ENCODE data around the gene SH3RF3.
"Not testable (repeated sequence)": the region's sequence is repeated elsewhere in the genome, so short reads cannot be mapped to it uniquely, and the experiment has no call there.

SH3RF3 gene

GRCh38 chr2:109160714-109161440 lies 31.9 kb downstream of the SH3RF3 start:
- DNase-seq, result no peak

DNA sequence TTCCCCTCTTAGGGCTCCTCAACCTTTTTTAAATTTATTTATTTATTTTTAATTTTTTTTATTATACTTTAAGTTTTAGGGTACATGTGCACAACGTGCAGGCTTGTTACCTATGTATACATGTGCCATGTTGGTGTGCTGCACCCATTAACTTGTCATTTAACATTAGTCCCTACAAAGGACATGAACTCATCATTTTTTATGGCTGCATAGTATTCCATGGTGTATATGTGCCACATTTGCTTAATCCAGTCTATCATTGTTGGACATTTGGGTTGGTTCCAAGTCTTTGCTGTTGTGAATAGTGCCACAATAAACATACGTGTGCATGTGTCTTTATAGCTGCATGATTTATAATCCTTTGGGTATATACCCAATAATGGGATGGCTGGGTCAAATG lies 33.4 kb downstream of the SH3RF3 start:
- DNase-seq, result not testable (repeated sequence)

DNA sequence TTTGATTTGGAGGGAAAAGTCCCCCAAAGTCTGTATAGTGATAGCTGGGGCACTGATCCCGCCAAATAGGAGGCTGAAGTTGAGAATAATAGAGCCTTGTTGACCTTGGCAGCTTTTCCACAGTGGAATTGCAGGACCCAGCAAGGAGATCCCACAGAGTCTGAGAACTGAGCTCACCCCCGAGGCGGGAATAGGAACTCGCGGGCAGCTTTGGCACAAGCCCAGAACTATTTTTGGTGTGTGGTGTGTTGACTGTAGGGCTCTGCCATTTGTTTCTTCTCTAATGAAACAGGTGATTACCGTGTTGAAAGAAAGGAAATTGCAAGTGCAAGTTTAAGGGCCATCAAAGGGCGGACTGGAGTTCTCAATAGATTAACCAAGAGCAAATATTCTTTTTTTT lies 34.0 kb downstream of the SH3RF3 start:
- DNase-seq, result no peak

- no peak for DNase-seq
Measured at GRCh38 chr2:109164311-109164710, 35.3 kb downstream of the SH3RF3 start.

GRCh38 chr2:109164739-109165221 lies 35.8 kb downstream of the SH3RF3 start:
- no peak for DNase-seq

DNA sequence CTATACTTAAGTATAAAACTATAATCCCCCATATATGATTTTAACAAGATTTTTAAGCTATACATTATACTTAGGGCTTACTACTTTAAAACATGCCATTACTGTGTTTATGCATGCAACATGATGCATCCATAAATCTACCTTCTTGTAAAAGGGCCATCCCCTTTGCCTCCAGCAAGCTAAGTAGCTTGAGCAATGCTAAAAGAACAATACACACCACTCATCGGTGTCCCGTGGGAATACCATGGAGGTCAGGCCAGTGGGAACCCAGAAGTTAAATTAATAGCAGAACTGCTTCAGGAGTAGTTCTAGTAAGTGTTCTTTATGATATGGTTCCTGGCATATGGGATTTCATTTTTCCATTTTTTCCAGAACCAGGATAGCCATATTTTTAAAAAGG lies 37.8 kb downstream of the SH3RF3 start:
- DNase-seq, result no peak

DNA sequence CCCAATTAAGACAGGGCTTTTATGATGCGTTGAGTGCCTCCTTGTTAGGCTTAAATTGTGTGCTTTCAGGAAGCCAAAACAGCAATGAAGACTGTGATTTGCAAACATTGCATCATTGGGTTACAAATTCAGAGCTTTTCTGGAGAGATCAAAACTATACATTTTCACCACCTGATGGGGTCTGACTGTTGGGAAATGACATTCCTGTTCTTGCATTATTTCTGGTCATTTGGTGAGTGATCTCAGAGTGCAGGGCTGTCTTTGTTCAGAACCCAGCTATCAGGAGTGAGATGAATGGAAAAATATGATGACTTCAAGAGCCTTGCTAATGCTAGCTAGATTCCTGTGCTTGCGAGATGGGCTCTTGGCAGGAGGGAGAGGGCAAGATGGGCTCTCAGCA lies 39.1 kb downstream of the SH3RF3 start:
- no peak for DNase-seq

DNA sequence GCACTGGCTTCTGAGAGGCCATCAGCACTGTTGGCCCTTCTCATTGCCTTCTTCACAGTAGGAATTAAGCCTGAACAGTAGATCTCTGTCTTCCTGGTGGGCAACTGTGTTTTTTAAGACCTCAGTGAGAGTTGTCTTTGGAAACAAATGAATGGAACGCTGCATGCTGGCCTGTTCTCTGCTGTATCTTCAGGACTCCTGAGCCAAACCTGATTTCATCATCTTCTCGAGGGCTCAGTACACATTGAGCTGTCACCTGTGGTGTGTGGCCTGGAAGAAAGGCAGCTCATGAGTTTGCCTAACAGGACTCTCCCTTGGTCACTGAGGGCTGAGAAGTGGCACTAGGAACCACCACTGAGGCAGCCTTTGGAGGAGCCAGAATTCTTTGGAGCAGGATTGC lies 39.7 kb downstream of the SH3RF3 start:
- no peak for DNase-seq

DNA sequence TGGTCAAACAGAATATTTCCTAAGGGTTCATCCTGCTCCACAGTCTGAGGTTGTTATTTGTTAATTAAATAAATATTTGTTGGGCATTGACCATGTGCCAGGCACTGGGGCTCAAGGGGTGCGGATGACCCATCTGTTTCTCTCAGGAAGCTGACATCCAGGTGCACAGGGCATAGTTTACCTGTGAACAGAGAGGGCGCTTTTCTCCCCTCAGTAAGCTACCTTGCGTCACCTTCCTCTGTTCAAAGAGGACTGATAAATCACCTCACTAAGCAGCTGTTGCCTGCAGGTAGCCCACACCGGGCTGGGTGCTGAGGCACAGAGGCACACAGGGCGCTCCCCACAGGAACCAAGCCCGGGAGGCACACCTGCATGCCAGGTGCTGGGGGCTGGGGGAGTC lies 41.6 kb downstream of the SH3RF3 start:
- DNase-seq, result no peak

DNA sequence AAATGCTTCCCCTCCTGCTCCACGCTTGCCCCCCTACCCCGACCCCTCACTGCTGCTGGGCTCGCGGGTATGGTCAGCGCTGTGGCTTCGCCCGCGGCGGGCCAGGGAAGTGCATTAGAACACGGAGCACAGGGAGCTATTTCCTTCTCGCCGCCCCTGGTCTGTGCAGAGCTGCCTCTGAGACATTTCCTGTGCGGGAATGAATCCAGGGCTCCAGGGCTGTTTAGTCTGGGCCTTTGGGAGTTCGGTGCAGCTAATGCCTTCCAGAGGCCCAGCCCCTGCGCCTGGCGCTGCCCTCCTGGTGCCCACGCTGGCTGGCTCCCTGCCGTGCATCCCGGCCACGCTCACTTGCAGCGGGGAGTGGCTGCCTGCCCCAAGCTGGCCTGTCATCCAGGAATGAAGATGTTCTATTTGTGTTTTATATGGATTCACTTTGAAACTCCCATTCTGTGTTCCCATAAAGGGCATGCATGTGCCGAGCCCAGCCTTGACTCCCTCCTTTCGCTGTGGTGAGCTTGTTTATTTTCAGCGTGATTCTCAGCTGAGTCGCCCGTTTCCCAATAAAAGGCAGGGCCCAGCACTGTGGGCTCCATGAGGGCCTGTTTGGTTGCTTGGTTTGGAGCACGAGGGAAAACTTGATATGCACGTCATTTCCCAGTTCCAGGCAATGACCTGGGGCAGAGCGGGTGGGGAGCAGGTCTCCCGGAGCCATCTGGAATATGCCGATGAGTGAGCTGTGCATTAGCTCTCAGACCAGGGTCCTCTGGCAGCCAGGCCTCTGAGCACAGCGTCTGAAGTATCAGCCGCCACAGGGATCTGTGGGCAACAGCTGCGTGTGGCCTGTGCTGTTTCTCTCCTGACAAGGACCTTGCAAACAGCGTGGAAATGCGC lies 42.7 kb downstream of the SH3RF3 start:
- no peak for DNase-seq

DNA sequence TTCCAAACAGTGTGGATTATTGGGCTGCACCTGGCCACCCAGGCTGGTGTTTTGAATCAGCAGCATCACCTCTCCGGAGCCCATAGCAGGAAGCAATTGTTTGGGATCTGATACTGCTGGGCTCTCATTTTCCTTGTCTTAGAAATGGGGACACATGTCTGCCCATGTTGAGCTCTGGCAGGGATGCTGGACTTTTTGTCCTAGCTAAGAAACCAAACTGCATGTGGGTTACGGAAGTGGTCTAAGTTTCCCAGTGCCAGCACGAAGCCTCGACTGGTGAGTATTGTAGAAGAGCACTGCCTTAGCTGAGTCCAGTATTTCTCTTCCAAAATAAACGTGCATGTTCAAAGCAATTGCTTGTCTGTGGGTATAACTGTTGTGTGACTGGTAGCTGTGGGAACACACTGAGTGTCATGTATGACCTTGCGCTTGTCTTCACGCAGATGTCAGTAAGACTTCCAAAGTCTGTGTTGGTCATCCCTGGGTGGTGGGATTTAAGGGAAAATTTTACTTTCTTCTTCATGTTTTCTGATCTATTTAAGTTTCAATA lies 43.6 kb downstream of the SH3RF3 start:
- DNase-seq, result no peak

- DNase-seq, result no peak
Measured at GRCh38 chr2:109173311-109174171, 44.5 kb downstream of the SH3RF3 start.

GRCh38 chr2:109174214-109174613 lies 45.2 kb downstream of the SH3RF3 start:
- DNase-seq, result no peak

- DNase-seq, result no peak
Measured at GRCh38 chr2:109174626-109175349, 45.8 kb downstream of the SH3RF3 start.

GRCh38 chr2:109175350-109175678 lies 46.3 kb downstream of the SH3RF3 start:
- DNase-seq, result no peak

GRCh38 chr2:109176928-109177327 lies 47.9 kb downstream of the SH3RF3 start:
- DNase-seq, result no peak

GRCh38 chr2:109177635-109178034 lies 48.6 kb downstream of the SH3RF3 start:
- no peak for DNase-seq

DNA sequence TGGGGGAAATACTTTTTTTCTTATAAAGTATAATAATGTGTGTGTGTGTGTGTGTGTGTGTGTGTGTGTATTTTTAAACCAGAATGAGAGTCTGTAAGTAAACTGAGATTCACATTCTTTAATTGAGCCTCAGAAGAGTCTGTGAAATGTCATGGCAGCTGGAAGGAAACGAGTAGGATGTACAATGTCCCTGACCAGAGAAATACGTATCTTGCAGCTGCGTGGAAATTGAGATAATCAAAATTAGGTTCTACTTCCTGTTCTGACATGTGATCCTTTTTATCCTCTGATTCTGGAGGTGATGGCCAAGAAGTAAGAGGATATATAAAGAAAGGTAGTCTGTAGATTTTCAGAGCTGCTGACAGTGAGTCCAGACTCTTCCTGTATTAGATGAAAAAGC lies 50.0 kb downstream of the SH3RF3 start:
- no peak for DNase-seq

- no peak for DNase-seq
Measured at GRCh38 chr2:109180786-109181185, 51.8 kb downstream of the SH3RF3 start.

GRCh38 chr2:109182426-109182825 lies 53.4 kb downstream of the SH3RF3 start:
- DNase-seq, result no peak

DNA sequence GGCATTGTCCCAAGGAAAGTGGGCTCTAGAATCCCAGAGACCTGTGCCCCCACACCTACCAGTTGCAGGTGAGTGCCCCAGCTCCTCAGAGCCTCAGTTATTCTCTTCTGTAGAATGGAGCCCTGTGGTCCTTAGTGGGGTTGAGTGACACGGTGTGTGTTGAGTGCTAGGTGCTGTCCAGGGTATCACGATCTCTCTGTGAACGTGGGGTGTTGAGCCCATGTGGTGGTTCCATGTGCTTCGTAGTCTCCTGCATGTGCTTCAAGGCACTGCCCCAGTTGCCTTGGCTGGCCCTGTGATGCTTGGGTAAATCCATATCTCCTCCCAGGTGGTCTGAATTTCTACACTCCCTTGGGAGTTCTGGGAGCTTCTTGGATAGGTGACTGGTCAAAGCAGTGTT lies 54.9 kb downstream of the SH3RF3 start:
- no peak for DNase-seq

- no peak for DNase-seq
Measured at GRCh38 chr2:109184368-109184767, 55.4 kb downstream of the SH3RF3 start.

Data from CD4-positive, alpha-beta T cell treated with Interferon gamma for 1 hour (primary cell).